Liver (tissue), 9 donors: ENCODE measurements around the gene DPF3. TPM values are rescaled to one million over a fixed set of nuclear protein-coding genes. Genes with fewer than 3 reads are reported as not detected.

Experiments used
- DNase-seq: peaks from one replicate; pipeline ENCODE4 v3.0.0-alpha.2; 2017; ENCODE audit warnings: low spot score
- H3K27ac ChIP-seq, 2 donors: one replicate each; pipeline ENCODE4 v1.7.0; 2013; ENCODE audit warnings: inconsistent platforms in 2 of 2, low read length in 2 of 2, control low read depth in 1 of 2, low read depth in 1 of 2, mild to moderate bottlenecking in 1 of 2
- H3K27me3 ChIP-seq, 4 donors: one replicate each; pipeline versions ENCODE4 v1.6.1 to v1.7.0; 2013; ENCODE audit warnings: low read length in 3 of 4, inconsistent platforms in 1 of 4, mild to moderate bottlenecking in 1 of 4, moderate library complexity in 1 of 4; ENCODE audit not compliant: control insufficient read depth in 4 of 4, insufficient read depth in 4 of 4
- H3K36me3 ChIP-seq, 4 donors: one replicate each; pipeline versions ENCODE4 v1.6.1 to v1.7.0; 2013; ENCODE audit warnings: low read length in 3 of 4, mild to moderate bottlenecking in 3 of 4, low read depth in 1 of 4, moderate library complexity in 1 of 4; ENCODE audit not compliant: control insufficient read depth in 4 of 4, insufficient read depth in 3 of 4
- H3K4me1 ChIP-seq, 4 donors: one replicate each; pipeline versions ENCODE4 v1.6.1 to v1.7.0; 2013; ENCODE audit warnings: low read length in 3 of 4, mild to moderate bottlenecking in 3 of 4, moderate library complexity in 1 of 4; ENCODE audit not compliant: control insufficient read depth in 4 of 4, insufficient read depth in 4 of 4
- H3K4me3 ChIP-seq, 3 donors: one replicate each; pipeline versions ENCODE4 v1.6.1 to v1.7.0; 2013; ENCODE audit warnings: low read length in 3 of 3, control low read depth in 1 of 3, low read depth in 1 of 3, mild to moderate bottlenecking in 1 of 3
- H3K9ac ChIP-seq, 2 donors: one replicate each; pipeline ENCODE4 v1.7.0; 2013; ENCODE audit warnings: low read length in 2 of 2, mild to moderate bottlenecking in 2 of 2, moderate library complexity in 2 of 2, control low read depth in 1 of 2, low read depth in 1 of 2
- H3K9me3 ChIP-seq, 4 donors: one replicate each; pipeline versions ENCODE4 v1.6.1 to v1.7.0; 2013; ENCODE audit warnings: low read length in 3 of 4; ENCODE audit not compliant: control insufficient read depth in 4 of 4
- EGR1 ChIP-seq, 2 donors: IDR thresholded peaks; 2 replicates each; pipeline ENCODE4 v1.6.1; 2016 to 2018; ENCODE audit warnings: antibody characterized with exemption in 2 of 2, low read depth in 2 of 2
- FOXA1 ChIP-seq: IDR thresholded peaks from 2 replicates; pipeline ENCODE4 v1.6.1; 2016; ENCODE audit warnings: antibody characterized with exemption
- FOXA2 ChIP-seq: IDR thresholded peaks from 2 replicates; pipeline ENCODE4 v1.6.1; 2016; ENCODE audit warnings: antibody characterized with exemption
- GABPA ChIP-seq, 2 donors: IDR thresholded peaks in 1 of 2; conservative IDR thresholded peaks in 1 of 2; 2 replicates each; pipeline ENCODE4 v1.6.1; 2016; ENCODE audit warnings: antibody characterized with exemption in 2 of 2, mild to moderate bottlenecking in 1 of 2, moderate library complexity in 1 of 2
- HNF4A ChIP-seq, 2 donors: conservative IDR thresholded peaks; 2 replicates each; pipeline ENCODE4 v1.6.1; 2016; ENCODE audit warnings: antibody characterized with exemption in 2 of 2, mild to moderate bottlenecking in 2 of 2
- HNF4G ChIP-seq: IDR thresholded peaks from 2 replicates; pipeline ENCODE4 v1.6.1; 2016; ENCODE audit warnings: antibody characterized with exemption
- JUND ChIP-seq, 2 donors: IDR thresholded peaks; 2 replicates each; pipeline ENCODE4 v1.6.1; 2016; ENCODE audit warnings: antibody characterized with exemption in 2 of 2
- NR2F2 ChIP-seq: IDR thresholded peaks from 2 replicates; pipeline ENCODE4 v1.6.1; 2016; ENCODE audit warnings: antibody characterized with exemption
- RAD21 ChIP-seq, 2 donors: IDR thresholded peaks; 2 replicates each; pipeline ENCODE4 v1.6.1; 2016; ENCODE audit warnings: antibody characterized with exemption in 2 of 2, mild to moderate bottlenecking in 2 of 2
- RXRA ChIP-seq, 2 donors: IDR thresholded peaks; 2 replicates each; pipeline ENCODE4 v1.6.1; 2017 to 2018; ENCODE audit warnings: antibody characterized with exemption in 2 of 2, mild to moderate bottlenecking in 1 of 2
- SP1 ChIP-seq: IDR thresholded peaks from 2 replicates; pipeline ENCODE4 v1.6.1; 2018; ENCODE audit warnings: antibody characterized with exemption, mild to moderate bottlenecking
- TAF1 ChIP-seq: conservative IDR thresholded peaks from 2 replicates; pipeline ENCODE4 v1.6.1; 2016; ENCODE audit warnings: antibody characterized with exemption, mild to moderate bottlenecking
- WGBS: extraction: QIAGEN DNeasy Blood & Tissue Kit; methylation state at CpG from one replicate; pipeline ENCODE4 v1.1.7; 2013; 5-methylcytosine and 5-hydroxymethylcytosine counted together
- polyA plus RNA-seq, 2 donors: library from polyadenylated mRNA; stranded (reverse) in 1 of 2; unstranded in 1 of 2; fragments of 200-250 nt in 1 of 2; fragments of >200 nt in 1 of 2; fragmentation: Nextera tagmentation in 1 of 2; extraction: Ambion mirVana in 1 of 2; gene quantifications; one replicate each; pipeline versions ENCODE4 v1.2.1 to v1.2.3, GENCODE V29; 2013 to 2015
- total RNA-seq, 2 donors: library from RNA; depleted of rRNA; stranded (reverse); fragments of >200 nt; gene quantifications; one replicate each; pipeline ENCODE4 v1.2.3, GENCODE V29; 2014
- TF ChIP-seq, protein P1 (sequence below): IDR thresholded peaks from 2 replicates; pipeline ENCODE4 v1.6.1; 2016; ENCODE audit warnings: antibody characterized with exemption
- TF ChIP-seq, protein P2 (sequence below): fragments of 150-350 bp; IDR thresholded peaks from 2 replicates; pipeline ENCODE4 v1.5.1; 2017; ENCODE audit warnings: improper control_type of control experiment, low read depth, low read length; ENCODE audit not compliant: missing input control
- TF ChIP-seq, protein P3 (sequence below): IDR thresholded peaks from 2 replicates; pipeline ENCODE4 v1.6.1; 2016; ENCODE audit warnings: antibody characterized with exemption, mild to moderate bottlenecking
- TF ChIP-seq, protein P4 (sequence below): IDR thresholded peaks from 2 replicates; pipeline ENCODE4 v1.6.1; 2016; ENCODE audit warnings: antibody characterized with exemption
- donor health status: healthy.
- donor health status: healthy.
- donor health status: healthy.
- donor health status: healthy.
- donor health status: healthy.

The DPF3 gene
- total and polyA plus RNA-seq, 4 donors = 1.1 to 23.2 (median 2.5) TPM

DNA sequence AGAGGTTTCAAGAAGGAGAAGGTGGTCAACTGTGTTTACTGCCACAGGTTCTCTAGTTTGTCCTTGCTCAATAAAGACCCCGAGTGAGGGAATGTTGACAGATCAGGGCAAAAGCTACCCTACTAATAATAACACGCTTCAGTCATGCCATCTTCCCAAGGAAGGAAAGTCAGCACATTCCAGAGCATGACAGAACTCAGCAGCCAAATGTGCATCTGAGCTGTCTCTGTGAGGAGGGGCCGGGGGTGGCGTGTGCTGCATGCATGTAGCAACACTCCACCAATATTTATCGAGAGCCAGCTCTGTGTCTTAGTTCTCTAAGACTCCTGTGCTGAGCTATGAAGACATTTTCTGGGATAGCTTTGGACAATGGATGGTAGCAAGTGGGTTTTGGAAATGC, 260.4 kb downstream of the DPF3 start:
- Histone ChIP-seq H3K9me3 (no peaks in the 10 kb centered on the region), H3K9ac (no peak overlapping the region), H3K4me3 (no peak overlapping the region), H3K4me1 (no peaks in the 10 kb centered on the region), H3K36me3 (no peaks in the 10 kb centered on the region), H3K27ac (no peak overlapping the region), H3K27me3 (no peaks in the 10 kb centered on the region)
- no peak for DNase-seq
- no peak for TF ChIP-seq HNF4A (conservative IDR thresholded peaks at IDR 0.05)
- TF ChIP-seq NR2F2 = no peak
- no peak for TF ChIP-seq HNF4G
- TF ChIP-seq, protein P1, sequence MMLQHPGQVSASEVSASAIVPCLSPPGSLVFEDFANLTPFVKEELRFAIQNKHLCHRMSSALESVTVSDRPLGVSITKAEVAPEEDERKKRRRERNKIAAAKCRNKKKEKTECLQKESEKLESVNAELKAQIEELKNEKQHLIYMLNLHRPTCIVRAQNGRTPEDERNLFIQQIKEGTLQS = no peak
- TF ChIP-seq, protein P2, sequence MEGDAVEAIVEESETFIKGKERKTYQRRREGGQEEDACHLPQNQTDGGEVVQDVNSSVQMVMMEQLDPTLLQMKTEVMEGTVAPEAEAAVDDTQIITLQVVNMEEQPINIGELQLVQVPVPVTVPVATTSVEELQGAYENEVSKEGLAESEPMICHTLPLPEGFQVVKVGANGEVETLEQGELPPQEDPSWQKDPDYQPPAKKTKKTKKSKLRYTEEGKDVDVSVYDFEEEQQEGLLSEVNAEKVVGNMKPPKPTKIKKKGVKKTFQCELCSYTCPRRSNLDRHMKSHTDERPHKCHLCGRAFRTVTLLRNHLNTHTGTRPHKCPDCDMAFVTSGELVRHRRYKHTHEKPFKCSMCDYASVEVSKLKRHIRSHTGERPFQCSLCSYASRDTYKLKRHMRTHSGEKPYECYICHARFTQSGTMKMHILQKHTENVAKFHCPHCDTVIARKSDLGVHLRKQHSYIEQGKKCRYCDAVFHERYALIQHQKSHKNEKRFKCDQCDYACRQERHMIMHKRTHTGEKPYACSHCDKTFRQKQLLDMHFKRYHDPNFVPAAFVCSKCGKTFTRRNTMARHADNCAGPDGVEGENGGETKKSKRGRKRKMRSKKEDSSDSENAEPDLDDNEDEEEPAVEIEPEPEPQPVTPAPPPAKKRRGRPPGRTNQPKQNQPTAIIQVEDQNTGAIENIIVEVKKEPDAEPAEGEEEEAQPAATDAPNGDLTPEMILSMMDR = no peak
- TF ChIP-seq, protein P3, sequence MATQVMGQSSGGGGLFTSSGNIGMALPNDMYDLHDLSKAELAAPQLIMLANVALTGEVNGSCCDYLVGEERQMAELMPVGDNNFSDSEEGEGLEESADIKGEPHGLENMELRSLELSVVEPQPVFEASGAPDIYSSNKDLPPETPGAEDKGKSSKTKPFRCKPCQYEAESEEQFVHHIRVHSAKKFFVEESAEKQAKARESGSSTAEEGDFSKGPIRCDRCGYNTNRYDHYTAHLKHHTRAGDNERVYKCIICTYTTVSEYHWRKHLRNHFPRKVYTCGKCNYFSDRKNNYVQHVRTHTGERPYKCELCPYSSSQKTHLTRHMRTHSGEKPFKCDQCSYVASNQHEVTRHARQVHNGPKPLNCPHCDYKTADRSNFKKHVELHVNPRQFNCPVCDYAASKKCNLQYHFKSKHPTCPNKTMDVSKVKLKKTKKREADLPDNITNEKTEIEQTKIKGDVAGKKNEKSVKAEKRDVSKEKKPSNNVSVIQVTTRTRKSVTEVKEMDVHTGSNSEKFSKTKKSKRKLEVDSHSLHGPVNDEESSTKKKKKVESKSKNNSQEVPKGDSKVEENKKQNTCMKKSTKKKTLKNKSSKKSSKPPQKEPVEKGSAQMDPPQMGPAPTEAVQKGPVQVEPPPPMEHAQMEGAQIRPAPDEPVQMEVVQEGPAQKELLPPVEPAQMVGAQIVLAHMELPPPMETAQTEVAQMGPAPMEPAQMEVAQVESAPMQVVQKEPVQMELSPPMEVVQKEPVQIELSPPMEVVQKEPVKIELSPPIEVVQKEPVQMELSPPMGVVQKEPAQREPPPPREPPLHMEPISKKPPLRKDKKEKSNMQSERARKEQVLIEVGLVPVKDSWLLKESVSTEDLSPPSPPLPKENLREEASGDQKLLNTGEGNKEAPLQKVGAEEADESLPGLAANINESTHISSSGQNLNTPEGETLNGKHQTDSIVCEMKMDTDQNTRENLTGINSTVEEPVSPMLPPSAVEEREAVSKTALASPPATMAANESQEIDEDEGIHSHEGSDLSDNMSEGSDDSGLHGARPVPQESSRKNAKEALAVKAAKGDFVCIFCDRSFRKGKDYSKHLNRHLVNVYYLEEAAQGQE = no peak
- TF ChIP-seq TAF1 = no peak
- TF ChIP-seq RAD21 (IDR thresholded peaks at IDR 0.05) = no peak
- 93% methylated on average over 5 of the region's 5 CpGs for WGBS

DNA sequence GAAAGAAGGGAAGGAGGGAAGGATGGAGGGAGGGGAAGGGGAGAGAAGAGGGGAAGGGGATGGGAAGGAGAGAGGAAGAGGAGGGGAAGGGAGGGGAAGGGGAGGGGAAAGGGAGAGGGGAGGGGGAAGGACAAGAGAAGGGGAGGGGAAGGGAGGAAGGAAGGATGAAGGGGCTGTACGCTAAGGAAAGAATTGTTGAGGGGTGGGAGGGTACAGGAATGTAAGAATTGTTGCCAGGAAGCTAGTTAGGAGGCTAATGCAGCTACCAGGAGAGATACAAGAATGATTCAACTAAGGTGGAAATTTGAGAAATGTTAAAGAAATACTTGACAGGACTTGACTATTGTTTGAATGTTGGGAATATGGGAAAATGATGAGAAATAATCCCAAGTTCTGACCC, 261.2 kb downstream of the DPF3 start:
- Histone ChIP-seq H3K4me1 (no peaks in the 10 kb centered on the region), H3K27ac (no peak overlapping the region), H3K4me3 (no peak overlapping the region), H3K27me3 (no peaks in the 10 kb centered on the region), H3K9me3 (no peaks in the 10 kb centered on the region), H3K36me3 (no peaks in the 10 kb centered on the region), H3K9ac (no peak overlapping the region)
- no peak for DNase-seq
- TF ChIP-seq, protein P4, sequence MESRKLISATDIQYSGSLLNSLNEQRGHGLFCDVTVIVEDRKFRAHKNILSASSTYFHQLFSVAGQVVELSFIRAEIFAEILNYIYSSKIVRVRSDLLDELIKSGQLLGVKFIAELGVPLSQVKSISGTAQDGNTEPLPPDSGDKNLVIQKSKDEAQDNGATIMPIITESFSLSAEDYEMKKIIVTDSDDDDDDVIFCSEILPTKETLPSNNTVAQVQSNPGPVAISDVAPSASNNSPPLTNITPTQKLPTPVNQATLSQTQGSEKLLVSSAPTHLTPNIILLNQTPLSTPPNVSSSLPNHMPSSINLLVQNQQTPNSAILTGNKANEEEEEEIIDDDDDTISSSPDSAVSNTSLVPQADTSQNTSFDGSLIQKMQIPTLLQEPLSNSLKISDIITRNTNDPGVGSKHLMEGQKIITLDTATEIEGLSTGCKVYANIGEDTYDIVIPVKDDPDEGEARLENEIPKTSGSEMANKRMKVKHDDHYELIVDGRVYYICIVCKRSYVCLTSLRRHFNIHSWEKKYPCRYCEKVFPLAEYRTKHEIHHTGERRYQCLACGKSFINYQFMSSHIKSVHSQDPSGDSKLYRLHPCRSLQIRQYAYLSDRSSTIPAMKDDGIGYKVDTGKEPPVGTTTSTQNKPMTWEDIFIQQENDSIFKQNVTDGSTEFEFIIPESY = no peak
- TF ChIP-seq HNF4G = no peak
- no peak for TF ChIP-seq SP1
- no peak for TF ChIP-seq EGR1 (IDR thresholded peaks at IDR 0.05; ENCODE audit: low read depth in 2 of 2)
- no peak for TF ChIP-seq NR2F2
- TF ChIP-seq FOXA2 = no peak
- no peak for TF ChIP-seq FOXA1
- no peak for TF ChIP-seq HNF4A (conservative IDR thresholded peaks at IDR 0.05)
- TF ChIP-seq, protein P1 = no peak
- TF ChIP-seq JUND (IDR thresholded peaks at IDR 0.05) = no peak
- no peak for TF ChIP-seq TAF1
- TF ChIP-seq GABPA (IDR thresholded peaks at IDR 0.05 in 1 of 2, conservative IDR thresholded peaks at IDR 0.05 in 1 of 2) = no peak
- no peak for TF ChIP-seq RAD21 (IDR thresholded peaks at IDR 0.05)
- TF ChIP-seq, protein P2 = no peak
- TF ChIP-seq RXRA (IDR thresholded peaks at IDR 0.05) = no peak
- TF ChIP-seq, protein P3 = no peak
- 78% methylated on average over 1 of the region's 1 CpG for WGBS
